Measurements from ENCODE around the gene PDZD4. TPM values are rescaled to one million over a fixed set of nuclear protein-coding genes. Genes with fewer than 3 reads are reported as not detected.

PDZD4 gene
- total RNA-seq, 2 donors from 2014 or later = 31.1 to 45.6 TPM

- Mint-ChIP-seq H3K27ac (no peak overlapping the region), H3K4me1 (no peaks in the 10 kb centered on the region), H3K36me3 (ENCODE audit: low read depth) (no peaks in the 10 kb centered on the region), H3K4me3 (peak overlapping the region; percentile 41), H3K27me3 (peaks cover 6% of the 10 kb centered on the region)
- DNase-seq (no peak), ATAC-seq (no peak)
- H3K9me3 ChIP-seq (ENCODE audit: control insufficient read depth, low read length, poor library complexity, severe bottlenecking) = no peaks in the 10 kb centered on the region
Measured at GRCh38 chrX:153871946-153872878, 41.9 kb upstream of the PDZD4 start.

- Mint-ChIP-seq H3K4me1 (no peaks in the 10 kb centered on the region), H3K27ac (no peak overlapping the region), H3K27me3 (peaks cover 6% of the 10 kb centered on the region), H3K4me3 (no peak overlapping the region), H3K36me3 (ENCODE audit: low read depth) (no peaks in the 10 kb centered on the region)
- no peak for DNase-seq
- ATAC-seq = no peak
- H3K9me3 ChIP-seq (ENCODE audit: control insufficient read depth, low read length, poor library complexity, severe bottlenecking) = no peaks in the 10 kb centered on the region
Measured at GRCh38 chrX:153871451-153871850, 41.1 kb upstream of the PDZD4 start.

- Mint-ChIP-seq H3K27ac (no peak overlapping the region), H3K36me3 (ENCODE audit: low read depth) (no peaks in the 10 kb centered on the region), H3K27me3 (peaks cover 6% of the 10 kb centered on the region), H3K4me1 (no peaks in the 10 kb centered on the region), H3K4me3 (no peak overlapping the region)
- ATAC-seq = no peak
- no peak for DNase-seq
- no peaks in the 10 kb centered on the region for H3K9me3 ChIP-seq (ENCODE audit: control insufficient read depth, low read length, poor library complexity, severe bottlenecking)
Measured at GRCh38 chrX:153870791-153871360, 40.5 kb upstream of the PDZD4 start.

- no peaks in the 10 kb centered on the region for H3K36me3 Mint-ChIP-seq (ENCODE audit: low read depth)
- ATAC-seq = no peak
- H3K4me1 Mint-ChIP-seq = no peaks in the 10 kb centered on the region
- peaks cover 6% of the 10 kb centered on the region for H3K27me3 Mint-ChIP-seq
- H3K4me3 Mint-ChIP-seq = no peak overlapping the region
- H3K9me3 ChIP-seq (ENCODE audit: control insufficient read depth, low read length, poor library complexity, severe bottlenecking) = no peaks in the 10 kb centered on the region
- no peak overlapping the region for H3K27ac Mint-ChIP-seq
- no peak for DNase-seq
Measured at GRCh38 chrX:153870288-153870690, 39.9 kb upstream of the PDZD4 start.

GRCh38 chrX:153869473-153870287 lies 39.3 kb upstream of the PDZD4 start:
- Mint-ChIP-seq H3K4me1 (no peaks in the 10 kb centered on the region), H3K4me3 (no peak overlapping the region), H3K27ac (no peak overlapping the region), H3K27me3 (peaks cover 6% of the 10 kb centered on the region), H3K36me3 (ENCODE audit: low read depth) (no peaks in the 10 kb centered on the region)
- no peak for ATAC-seq
- DNase-seq = no peak
- H3K9me3 ChIP-seq (ENCODE audit: control insufficient read depth, low read length, poor library complexity, severe bottlenecking) = no peaks in the 10 kb centered on the region

- ATAC-seq = no peak
- H3K27me3 Mint-ChIP-seq = peaks cover 6% of the 10 kb centered on the region
Measured at GRCh38 chrX:153868576-153869472, 38.5 kb upstream of the PDZD4 start.

GRCh38 chrX:153867671-153868070 lies 37.3 kb upstream of the PDZD4 start:
- no peaks in the 10 kb centered on the region for H3K9me3 ChIP-seq (ENCODE audit: control insufficient read depth, low read length, poor library complexity, severe bottlenecking)
- Mint-ChIP-seq H3K27me3 (peaks cover 4% of the 10 kb centered on the region), H3K4me1 (no peaks in the 10 kb centered on the region), H3K27ac (no peak overlapping the region), H3K36me3 (ENCODE audit: low read depth) (no peaks in the 10 kb centered on the region), H3K4me3 (no peak overlapping the region)
- ATAC-seq = no peak
- no peak for DNase-seq

More at GRCh38 chrX:153868576-153869472, 38.5 kb upstream of the PDZD4 start:
- Mint-ChIP-seq H3K4me1 (no peaks in the 10 kb centered on the region), H3K4me3 (no peak overlapping the region), H3K27ac (no peak overlapping the region), H3K36me3 (ENCODE audit: low read depth) (no peaks in the 10 kb centered on the region)
- H3K9me3 ChIP-seq (ENCODE audit: control insufficient read depth, low read length, poor library complexity, severe bottlenecking) = no peaks in the 10 kb centered on the region
- DNase-seq = no peak

GRCh38 chrX:153867139-153867538 lies 36.8 kb upstream of the PDZD4 start:
- Mint-ChIP-seq H3K4me3 (no peak overlapping the region), H3K36me3 (ENCODE audit: low read depth) (no peaks in the 10 kb centered on the region), H3K27ac (no peak overlapping the region), H3K4me1 (no peaks in the 10 kb centered on the region), H3K27me3 (no peaks in the 10 kb centered on the region)
- ATAC-seq = no peak
- H3K9me3 ChIP-seq (ENCODE audit: control insufficient read depth, low read length, poor library complexity, severe bottlenecking) = no peaks in the 10 kb centered on the region
- DNase-seq = no peak

- H3K36me3 Mint-ChIP-seq (ENCODE audit: low read depth) = no peaks in the 10 kb centered on the region
- no peak for ATAC-seq
- no peak overlapping the region for H3K27ac Mint-ChIP-seq
- H3K4me1 Mint-ChIP-seq = no peaks in the 10 kb centered on the region
- H3K27me3 Mint-ChIP-seq = no peaks in the 10 kb centered on the region
- no peaks in the 10 kb centered on the region for H3K9me3 ChIP-seq (ENCODE audit: control insufficient read depth, low read length, poor library complexity, severe bottlenecking)
- DNase-seq = no peak
- H3K4me3 Mint-ChIP-seq = no peak overlapping the region
Measured at GRCh38 chrX:153866302-153867019, 36.1 kb upstream of the PDZD4 start.

- no peaks in the 10 kb centered on the region for H3K9me3 ChIP-seq (ENCODE audit: control insufficient read depth, low read length, poor library complexity, severe bottlenecking)
- Mint-ChIP-seq H3K4me1 (peaks cover 2% of the 10 kb centered on the region), H3K36me3 (ENCODE audit: low read depth) (no peaks in the 10 kb centered on the region), H3K27me3 (no peaks in the 10 kb centered on the region), H3K4me3 (peak overlapping the region; percentile 31), H3K27ac (no peak overlapping the region)
- ATAC-seq = no peak
- no peak for DNase-seq
Measured at GRCh38 chrX:153865685-153866084, 35.3 kb upstream of the PDZD4 start.

GRCh38 chrX:153865321-153865580 lies 34.9 kb upstream of the PDZD4 start:
- Mint-ChIP-seq H3K4me1 (peaks cover 2% of the 10 kb centered on the region), H3K4me3 (no peak overlapping the region), H3K27ac (no peak overlapping the region), H3K36me3 (ENCODE audit: low read depth) (no peaks in the 10 kb centered on the region), H3K27me3 (no peaks in the 10 kb centered on the region)
- ATAC-seq (no peak), DNase-seq (no peak)
- H3K9me3 ChIP-seq (ENCODE audit: control insufficient read depth, low read length, poor library complexity, severe bottlenecking) = no peaks in the 10 kb centered on the region

GRCh38 chrX:153864561-153865320 lies 34.4 kb upstream of the PDZD4 start:
- ATAC-seq = no peak
- no peaks in the 10 kb centered on the region for H3K27me3 Mint-ChIP-seq
- H3K4me3 Mint-ChIP-seq = no peak overlapping the region
- H3K9me3 ChIP-seq (ENCODE audit: control insufficient read depth, low read length, poor library complexity, severe bottlenecking) = no peaks in the 10 kb centered on the region
- peaks cover 2% of the 10 kb centered on the region for H3K4me1 Mint-ChIP-seq
- DNase-seq = no peak
- no peak overlapping the region for H3K27ac Mint-ChIP-seq
- no peaks in the 10 kb centered on the region for H3K36me3 Mint-ChIP-seq (ENCODE audit: low read depth)
